Esophagus squamous epithelium (tissue), 5 donors: ENCODE data around the gene RASAL2. TPM values are rescaled to one million over a fixed set of nuclear protein-coding genes. Genes with fewer than 3 reads are reported as not detected.
A peak's percentile ranks its signal among the peaks of the same experiment; 100 is the strongest.

Experiments used
- DNase-seq: peaks from one replicate; lab custom pipeline; 2025; lab: John Stamatoyannopoulos, UW
- H3K27ac ChIP-seq, 4 donors: fragments of 200-600 bp; sonication (generic); one replicate each; pipeline ENCODE4 v1.5.1; 2016 to 2019; ENCODE audit warnings: mild to moderate bottlenecking in 1 of 4
- H3K27me3 ChIP-seq, 4 donors: fragments of 200-600 bp; sonication (generic); 1 replicate in 3 of 4; 2 replicates in 1 of 4; pipeline versions ENCODE4 v1.5.1 to v1.6.0; 2017 to 2021; ENCODE audit warnings: antibody characterized with exemption in 1 of 4
- H3K36me3 ChIP-seq, 3 donors: fragments of 200-600 bp; sonication (generic); one replicate each; pipeline ENCODE4 v1.5.1; 2016 to 2019
- H3K4me1 ChIP-seq, 3 donors: fragments of 200-600 bp; sonication (generic); one replicate each; pipeline ENCODE4 v1.5.1; 2017 to 2019
- H3K4me3 ChIP-seq, 4 donors: fragments of 200-600 bp; sonication (generic); 1 replicate in 3 of 4; 2 replicates in 1 of 4; pipeline ENCODE4 v1.5.1; 2016 to 2019; ENCODE audit warnings: mild to moderate bottlenecking in 2 of 4, moderate library complexity in 1 of 4
- H3K9me3 ChIP-seq, 3 donors: fragments of 200-600 bp; sonication (generic); one replicate each; pipeline ENCODE4 v1.5.1; 2016 to 2019
- POLR2A ChIP-seq, 4 donors: fragments of 450-650 bp; IDR thresholded peaks; one replicate each; pipeline ENCODE4 v1.6.1; 2017; ENCODE audit warnings: antibody characterized with exemption in 4 of 4, mild to moderate bottlenecking in 4 of 4, moderate library complexity in 3 of 4
- WGBS, 2 donors: methylation state at CpG; one replicate each; pipeline ENCODE4 v1.1.5; 2018; 5-methylcytosine and 5-hydroxymethylcytosine counted together
- intact Hi-C: fragments of 100-400 bp; cut with DNase I; formaldehyde crosslinking; loops from one replicate; pipeline ENCODE4 v1.15.0; 2022
- total RNA-seq, 4 donors: library from RNA; depleted of rRNA; stranded (reverse); fragments of >200 nt; gene quantifications; one replicate each; pipeline ENCODE4 v1.1.0, GENCODE V29; 2016
- TF ChIP-seq, protein P1 (sequence below), 6 experiments: fragments of 450-650 bp in 4 of 6; fragments of 200-600 bp in 2 of 6; sonication (generic) in 2 of 6; IDR thresholded peaks; one replicate each; pipeline ENCODE4 v1.5.1; 2016 to 2019; ENCODE audit warnings: antibody characterized with exemption in 6 of 6, mild to moderate bottlenecking in 4 of 6, moderate library complexity in 4 of 6
- donor health status: DM: yes; HTN: yes; CAD: no.

RASAL2 gene
- total RNA-seq, 4 donors from 2014 or later = 20.4 to 29.8 (median 25.5) TPM

DNA sequence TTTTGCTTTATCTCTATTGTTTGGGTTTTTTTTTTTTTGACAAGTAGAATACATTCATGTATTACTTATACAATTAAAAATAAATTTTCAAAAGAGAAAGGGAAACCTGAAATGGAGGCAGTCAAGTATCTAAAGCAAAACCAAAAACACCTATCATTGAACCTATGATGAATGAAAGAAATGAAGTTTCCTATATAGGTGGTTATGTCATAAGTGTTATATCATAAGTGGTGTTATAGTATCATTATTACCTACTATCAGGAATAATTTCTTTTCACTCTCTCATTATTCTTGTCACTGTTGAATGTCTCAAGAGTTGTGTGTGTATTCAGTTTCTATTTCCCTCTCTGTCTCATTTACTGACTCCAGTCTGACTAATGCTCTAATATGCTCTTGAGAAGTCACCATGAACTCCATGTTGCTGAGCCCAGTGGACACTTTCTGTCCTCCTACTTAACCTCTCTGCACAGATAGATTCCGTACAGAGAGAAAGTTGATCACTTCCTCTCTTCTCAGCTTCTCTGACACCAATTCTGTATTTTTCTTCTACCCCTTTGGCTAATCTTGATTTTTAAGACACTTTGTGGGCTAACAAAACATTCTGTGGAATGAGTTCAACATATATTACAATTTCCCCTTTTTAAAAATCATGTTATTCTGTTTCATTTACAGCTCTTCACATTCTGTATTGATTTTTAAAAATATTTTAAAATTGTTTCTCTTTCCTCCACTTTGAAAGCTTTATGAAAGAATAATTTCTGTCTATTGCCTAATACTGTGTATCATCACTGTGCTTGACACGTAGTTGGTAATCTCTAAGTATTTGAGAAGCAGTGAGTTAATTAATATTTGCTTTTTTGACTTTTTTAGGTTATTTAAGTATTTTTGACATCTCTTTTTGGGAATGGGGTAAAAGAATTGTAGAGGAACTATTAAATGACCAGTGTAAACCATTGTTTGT, 50.1 kb downstream of the RASAL2 start:
- Histone ChIP-seq H3K36me3 (no peaks in the 10 kb centered on the region), H3K4me1 (no peaks in the 10 kb centered on the region), H3K9me3 (no peaks in the 10 kb centered on the region), H3K4me3 (no peak overlapping the region), H3K27me3 (no peaks in the 10 kb centered on the region), H3K27ac (no peak overlapping the region)
- intact Hi-C loops = no loop called here
- 57 to 70% methylated on average over 2 of the region's 2 CpGs for WGBS, 2 donors
- no peak for DNase-seq
- TF ChIP-seq, protein P1, sequence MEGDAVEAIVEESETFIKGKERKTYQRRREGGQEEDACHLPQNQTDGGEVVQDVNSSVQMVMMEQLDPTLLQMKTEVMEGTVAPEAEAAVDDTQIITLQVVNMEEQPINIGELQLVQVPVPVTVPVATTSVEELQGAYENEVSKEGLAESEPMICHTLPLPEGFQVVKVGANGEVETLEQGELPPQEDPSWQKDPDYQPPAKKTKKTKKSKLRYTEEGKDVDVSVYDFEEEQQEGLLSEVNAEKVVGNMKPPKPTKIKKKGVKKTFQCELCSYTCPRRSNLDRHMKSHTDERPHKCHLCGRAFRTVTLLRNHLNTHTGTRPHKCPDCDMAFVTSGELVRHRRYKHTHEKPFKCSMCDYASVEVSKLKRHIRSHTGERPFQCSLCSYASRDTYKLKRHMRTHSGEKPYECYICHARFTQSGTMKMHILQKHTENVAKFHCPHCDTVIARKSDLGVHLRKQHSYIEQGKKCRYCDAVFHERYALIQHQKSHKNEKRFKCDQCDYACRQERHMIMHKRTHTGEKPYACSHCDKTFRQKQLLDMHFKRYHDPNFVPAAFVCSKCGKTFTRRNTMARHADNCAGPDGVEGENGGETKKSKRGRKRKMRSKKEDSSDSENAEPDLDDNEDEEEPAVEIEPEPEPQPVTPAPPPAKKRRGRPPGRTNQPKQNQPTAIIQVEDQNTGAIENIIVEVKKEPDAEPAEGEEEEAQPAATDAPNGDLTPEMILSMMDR (IDR thresholded peaks at IDR 0.05) = no peak
- TF ChIP-seq POLR2A (IDR thresholded peaks at IDR 0.05) = no peak

DNA sequence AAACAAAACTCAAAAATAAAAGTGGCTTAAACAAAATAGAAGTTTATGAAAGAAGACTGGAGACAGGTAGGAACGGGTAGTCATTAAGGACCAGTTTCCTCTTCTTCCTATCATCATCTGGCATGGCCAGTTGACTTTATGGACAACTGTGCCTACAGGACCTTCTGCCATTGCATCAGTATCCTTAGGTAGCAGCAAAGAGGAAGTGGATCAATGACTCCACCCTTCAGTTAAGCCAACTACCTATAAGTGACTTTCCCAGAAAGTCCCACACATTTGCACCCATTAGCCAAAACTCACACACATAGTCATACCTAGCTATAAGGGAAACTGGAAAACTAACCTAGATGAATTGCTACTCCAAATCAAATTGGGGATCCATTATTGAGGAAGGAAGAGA, 51.7 kb downstream of the RASAL2 start:
- no peaks in the 10 kb centered on the region for H3K27me3 ChIP-seq
- DNase-seq = no peak
- H3K9me3 ChIP-seq = no peaks in the 10 kb centered on the region
- no peaks in the 10 kb centered on the region for H3K36me3 ChIP-seq
- intact Hi-C loops = no loop called here
- 78% methylated on average over 1 of the region's 1 CpG for WGBS, 2 donors
- H3K4me3 ChIP-seq = no peak overlapping the region
- no peak overlapping the region for H3K27ac ChIP-seq
- TF ChIP-seq POLR2A (IDR thresholded peaks at IDR 0.05) = no peak
- TF ChIP-seq, protein P1 (IDR thresholded peaks at IDR 0.05) = no peak
- no peaks in the 10 kb centered on the region for H3K4me1 ChIP-seq

DNA sequence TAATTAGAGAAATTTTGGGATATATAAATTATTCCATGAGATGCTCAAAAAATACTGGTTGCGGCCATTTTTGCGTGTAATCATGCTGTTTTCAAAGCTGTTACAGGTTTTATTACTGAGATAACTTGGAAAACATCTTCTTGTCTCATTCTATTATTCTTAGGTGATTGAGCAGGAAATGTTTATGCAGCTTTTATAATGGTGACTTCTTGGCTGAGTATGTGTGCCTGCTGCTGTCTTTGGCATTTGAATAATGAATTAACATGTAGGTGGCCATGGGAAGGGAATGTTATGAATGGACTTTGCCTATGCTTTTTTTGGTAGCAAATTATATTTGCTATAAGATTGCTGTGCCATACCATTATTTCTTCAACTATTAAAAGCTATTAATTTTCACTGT, 52.5 kb downstream of the RASAL2 start:
- no peaks in the 10 kb centered on the region for H3K27me3 ChIP-seq
- peaks cover 0 to 2% (median 0%) of the 10 kb centered on the region in 3 donors for H3K4me1 ChIP-seq
- H3K36me3 ChIP-seq = no peaks in the 10 kb centered on the region
- TF ChIP-seq, protein P1 (IDR thresholded peaks at IDR 0.05) = no peak
- no peak for TF ChIP-seq POLR2A (IDR thresholded peaks at IDR 0.05)
- no peak overlapping the region for H3K27ac ChIP-seq
- 93 to 94% methylated on average over 2 of the region's 2 CpGs for WGBS, 2 donors
- intact Hi-C loops = no loop called here
- no peak for DNase-seq
- H3K4me3 ChIP-seq = no peak overlapping the region
- H3K9me3 ChIP-seq = no peaks in the 10 kb centered on the region

DNA sequence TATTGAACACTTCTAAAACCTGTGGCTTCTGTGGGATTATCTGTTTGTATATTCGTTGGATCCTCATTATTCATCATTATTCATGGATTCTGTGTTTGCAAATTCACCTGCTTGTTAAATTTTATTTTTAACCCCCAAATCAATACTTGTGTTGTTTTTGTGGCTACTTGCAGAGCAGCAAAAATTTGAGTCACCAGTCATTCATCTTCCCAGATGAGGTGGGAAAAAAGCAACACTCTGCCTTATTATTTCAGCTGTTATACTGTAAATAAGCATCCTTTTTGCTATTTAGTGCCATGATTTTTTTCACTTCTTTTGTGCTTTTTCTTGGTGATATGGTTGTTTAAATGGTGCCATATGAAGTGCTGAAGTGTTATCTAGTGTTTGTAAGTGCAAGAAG, 56.7 kb downstream of the RASAL2 start:
- H3K4me1 ChIP-seq = peaks cover 0 to 10% (median 0%) of the 10 kb centered on the region in 3 donors
- no peak for DNase-seq
- no peak for TF ChIP-seq POLR2A (IDR thresholded peaks at IDR 0.05)
- TF ChIP-seq, protein P1 (IDR thresholded peaks at IDR 0.05) = no peak
- H3K9me3 ChIP-seq = no peaks in the 10 kb centered on the region
- H3K4me3 ChIP-seq = no peak overlapping the region
- no peaks in the 10 kb centered on the region for H3K36me3 ChIP-seq
- H3K27ac ChIP-seq = no peak overlapping the region
- intact Hi-C loops = no loop called here
- no peaks in the 10 kb centered on the region for H3K27me3 ChIP-seq
- 0% methylated on average over 1 of the region's 1 CpG for WGBS, 2 donors

DNA sequence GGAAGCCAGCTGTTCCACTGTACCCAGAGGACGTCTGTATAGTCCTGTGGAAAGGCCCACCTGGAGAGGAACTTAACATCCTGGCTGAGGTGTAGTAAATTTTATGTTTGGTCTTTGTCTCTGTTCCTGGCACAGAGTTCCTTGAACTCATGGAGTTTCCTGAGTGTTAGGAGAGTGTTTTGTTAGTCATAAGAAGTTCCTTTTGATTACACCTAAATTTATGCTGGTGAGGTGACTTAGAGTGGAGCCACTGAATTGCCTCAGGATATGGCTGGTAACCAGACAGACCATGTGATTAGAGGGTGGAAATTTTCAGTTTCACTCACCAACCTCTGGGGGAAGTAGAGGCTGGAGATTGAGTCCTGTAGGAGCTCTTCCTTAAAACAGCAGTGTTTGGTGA, 57.9 kb downstream of the RASAL2 start:
- intact Hi-C loops = no loop called here
- H3K27ac ChIP-seq = peak overlapping the region in 1 of 4 donors; percentile 32
- H3K4me1 ChIP-seq = peaks cover 0 to 10% (median 0%) of the 10 kb centered on the region in 3 donors
- WGBS, 2 donors = 44% methylated on average over 1 of the region's 1 CpG
- no peaks in the 10 kb centered on the region for H3K9me3 ChIP-seq
- TF ChIP-seq, protein P1 (IDR thresholded peaks at IDR 0.05) = no peak
- no peak for TF ChIP-seq POLR2A (IDR thresholded peaks at IDR 0.05)
- DNase-seq = no peak
- H3K36me3 ChIP-seq = no peaks in the 10 kb centered on the region
- H3K4me3 ChIP-seq = no peak overlapping the region
- H3K27me3 ChIP-seq = no peaks in the 10 kb centered on the region
